Measurements from ENCODE around the gene KIF25. TPM values are rescaled to one million over a fixed set of nuclear protein-coding genes. Genes with fewer than 3 reads are reported as not detected.

KIF25 gene
- total RNA-seq, 1 experiment from 2014 or later, result 0.28 TPM

- ChIA-PET CTCF (no interaction called here), POLR2A (no interaction called here)
- Mint-ChIP-seq H3K9me3 (no peaks in the 10 kb centered on the region), H3K27me3 (ENCODE audit: low read depth) (no peaks in the 10 kb centered on the region; the same call in 1 of the 2 replicates), H3K4me3 (no peak overlapping the region), H3K36me3 (no peaks in the 10 kb centered on the region), H3K4me1 (peaks cover 9% of the 10 kb centered on the region), H3K27ac (no peak overlapping the region)
- ATAC-seq (no peak), DNase-seq (ENCODE audit: low spot score) (no peak)
- TF ChIP-seq CREM (CRISPR knock-in tag; IDR thresholded peaks at IDR 0.05) (no peak), NFATC4 (CRISPR knock-in tag; IDR thresholded peaks at IDR 0.05) (no peak), CTCF (IDR thresholded peaks at IDR 0.05) (no peak), ATF2 (CRISPR knock-in tag; IDR thresholded peaks at IDR 0.05; ENCODE audit: borderline replicate concordance, low read depth) (no peak), FOXP1 (CRISPR knock-in tag; IDR thresholded peaks at IDR 0.05; ENCODE audit: borderline replicate concordance) (no peak), PRRX2 (CRISPR knock-in tag; IDR thresholded peaks at IDR 0.05) (no peak), GABPB1 (CRISPR knock-in tag; IDR thresholded peaks at IDR 0.05) (no peak), ELF4 (CRISPR knock-in tag; IDR thresholded peaks at IDR 0.05; ENCODE audit: low read depth) (no peak), IRF1 (CRISPR knock-in tag; IDR thresholded peaks at IDR 0.05) (no peak), USF1 (CRISPR knock-in tag; IDR thresholded peaks at IDR 0.05) (no peak), ERG (CRISPR knock-in tag; IDR thresholded peaks at IDR 0.05) (no peak), ZNF671 (CRISPR knock-in tag; IDR thresholded peaks at IDR 0.05) (no peak), FOXJ3 (CRISPR knock-in tag; IDR thresholded peaks at IDR 0.05; ENCODE audit: borderline replicate concordance) (no peak), E2F5 (CRISPR knock-in tag; IDR thresholded peaks at IDR 0.05) (no peak), MLX (CRISPR knock-in tag; IDR thresholded peaks at IDR 0.05) (no peak), ETV6 (CRISPR knock-in tag; IDR thresholded peaks at IDR 0.05) (no peak)
Observed at GRCh38 chr6:168078175-168078942, 80.9 kb downstream of the KIF25 start.

- Mint-ChIP-seq H3K27me3 (ENCODE audit: low read depth) (no peaks in the 10 kb centered on the region; the same call in 1 of the 2 replicates), H3K27ac (no peak within 1 kb of the TSS), H3K36me3 (no peaks in the 10 kb centered on the region), H3K4me1 (peaks cover 15% of the 10 kb centered on the region), H3K4me3 (no peak within 1 kb of the TSS), H3K9me3 (no peaks in the 10 kb centered on the region)
- CTCF ChIA-PET, result no interaction called here
- ATAC-seq (no peak), DNase-seq (ENCODE audit: low spot score) (no peak)
- POLR2A ChIA-PET, result no interaction called here
- no peak for TF ChIP-seq ATF3 (CRISPR knock-in tag; conservative IDR thresholded peaks at IDR 0.05)
- TF ChIP-seq E2F1 (CRISPR knock-in tag; IDR thresholded peaks at IDR 0.05), result no peak
- TF ChIP-seq FOXK1 (CRISPR knock-in tag; IDR thresholded peaks at IDR 0.05), result no peak
- no peak for TF ChIP-seq ZNF281 (CRISPR knock-in tag; IDR thresholded peaks at IDR 0.05)
- no peak for TF ChIP-seq TEAD1 (CRISPR knock-in tag; IDR thresholded peaks at IDR 0.05)
- no peak for TF ChIP-seq ZMAT4 (CRISPR knock-in tag; IDR thresholded peaks at IDR 0.05)
Observed at GRCh38 chr6:168078943-168079405, 81.5 kb downstream of the KIF25 start, which contains the start of gene FRMD1. FRMD1 (minus strand) TSS chr6:168079212; CDS start chr6:168079094, 118 bp downstream.

All from WTC11 (cell line).